Astrocyte of the spinal cord (primary cell): Measurements from ENCODE around the gene CACNA1C.

ENCODE experiments used
- DNase-seq: peaks from one replicate; pipeline ENCODE4 v3.0.0; 2011; ENCODE audit warnings: low read depth, low spot score
- H3K4me3 ChIP-seq: 2 replicates; pipeline ENCODE4 v1.5.1; 2011; ENCODE audit warnings: low read depth, mild to moderate bottlenecking, low read length, moderate library complexity
- CTCF ChIP-seq: IDR thresholded peaks from 2 replicates; pipeline ENCODE4 v1.5.1; 2012; ENCODE audit warnings: low read depth, mild to moderate bottlenecking, low read length, inconsistent platforms
- in situ Hi-C: cut with HindIII; loops from 2 replicates; pipeline ENCODE4 v1.10.0; 2017; ENCODE audit warnings: low sequenced_read_pairs

CACNA1C gene

DNA sequence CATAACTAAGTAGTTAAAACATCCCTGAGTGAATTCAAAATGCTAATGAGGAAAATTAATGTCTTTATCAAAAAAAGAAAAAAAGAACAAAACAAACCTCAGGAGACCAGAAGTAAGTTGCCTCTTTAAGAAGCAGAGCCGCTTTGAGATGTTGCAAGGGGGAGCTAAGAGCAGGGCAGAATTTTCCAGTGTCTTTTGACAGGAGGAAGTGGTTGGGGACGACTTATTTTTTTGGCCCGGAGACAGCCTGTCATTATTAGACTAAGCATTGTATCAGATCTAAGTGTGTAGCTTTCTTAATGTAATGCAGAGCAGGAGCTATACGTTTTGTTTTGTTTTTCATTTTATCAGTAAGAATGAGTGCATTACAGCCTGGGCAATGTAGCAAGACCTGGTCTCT is 206.6 kb downstream of the CACNA1C start:
- in situ Hi-C loops: no loop called here
- no peak for TF ChIP-seq CTCF
- H3K4me3 ChIP-seq: no peak overlapping the region
- no peak for DNase-seq

DNA sequence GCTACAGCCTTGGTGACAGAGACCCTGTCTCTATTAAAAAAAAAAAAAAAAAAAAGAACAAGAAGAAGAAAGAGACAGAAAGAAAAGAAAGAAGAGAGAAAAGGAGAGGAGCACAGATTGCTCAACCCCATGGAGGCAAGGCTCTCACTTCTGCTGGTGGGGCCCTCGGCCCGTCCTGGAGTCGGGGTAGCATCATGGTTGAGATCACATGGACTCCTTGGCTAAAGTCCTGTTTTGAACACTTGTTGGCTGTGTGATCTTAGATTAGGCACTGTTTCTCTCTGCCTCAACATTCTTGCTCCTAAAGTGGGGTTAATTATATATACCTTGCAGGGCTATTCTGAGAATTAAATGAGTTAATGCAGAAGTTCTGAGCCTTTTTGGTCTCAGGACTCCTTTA is 207.7 kb downstream of the CACNA1C start:
- H3K4me3 ChIP-seq: no peak overlapping the region
- no peak for DNase-seq
- in situ Hi-C loops: no loop called here
- TF ChIP-seq CTCF: no peak

DNA sequence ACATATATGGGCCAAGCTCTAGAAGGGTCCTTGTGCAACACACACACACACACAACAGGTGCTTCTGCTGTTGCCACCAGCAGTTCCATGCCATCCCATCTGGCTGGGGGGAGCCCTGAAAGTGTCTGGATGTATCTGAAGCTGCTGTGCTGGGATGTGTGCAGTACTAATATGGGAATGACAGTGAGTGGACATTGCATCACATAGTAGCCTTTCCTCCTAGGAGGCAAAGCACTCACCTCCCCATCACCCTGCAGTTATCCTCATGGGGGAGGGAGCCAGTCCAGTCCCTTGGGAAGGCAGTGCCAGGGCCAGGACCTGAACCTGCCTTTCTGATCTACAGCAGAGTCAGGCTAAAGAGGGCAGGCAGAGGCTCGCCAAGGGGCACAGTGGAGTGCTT is 208.9 kb downstream of the CACNA1C start:
- no peak for TF ChIP-seq CTCF
- H3K4me3 ChIP-seq: no peak overlapping the region
- DNase-seq: no peak
- in situ Hi-C loops: no loop called here

- no peak for TF ChIP-seq CTCF
- DNase-seq: no peak
- H3K4me3 ChIP-seq: no peak overlapping the region
- in situ Hi-C loops: no loop called here
Measured at GRCh38 chr12:2262449-2262848, 209.7 kb downstream of the CACNA1C start.

DNA sequence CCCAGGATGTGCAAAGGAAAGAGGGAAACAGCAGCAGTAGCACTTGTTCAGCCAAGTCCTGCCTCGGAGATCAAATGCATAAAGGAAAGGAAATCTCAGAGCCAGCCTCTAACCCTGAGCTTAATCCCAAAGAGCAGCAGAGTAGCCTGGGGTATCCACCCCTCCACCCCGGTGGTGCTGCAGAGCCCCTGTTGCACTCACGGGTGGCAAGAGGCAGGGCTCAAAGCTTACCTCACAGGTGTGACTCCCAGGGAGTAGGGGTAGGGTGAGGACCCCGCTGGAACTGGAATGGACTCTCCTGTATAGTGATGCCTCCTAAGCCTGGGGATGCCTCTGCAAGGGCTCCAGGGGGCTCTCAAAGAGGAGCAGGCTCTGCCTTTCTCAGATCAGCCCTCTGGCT is 211.1 kb downstream of the CACNA1C start:
- TF ChIP-seq CTCF: no peak
- in situ Hi-C loops: no loop called here
- H3K4me3 ChIP-seq: no peak overlapping the region
- no peak for DNase-seq

DNA sequence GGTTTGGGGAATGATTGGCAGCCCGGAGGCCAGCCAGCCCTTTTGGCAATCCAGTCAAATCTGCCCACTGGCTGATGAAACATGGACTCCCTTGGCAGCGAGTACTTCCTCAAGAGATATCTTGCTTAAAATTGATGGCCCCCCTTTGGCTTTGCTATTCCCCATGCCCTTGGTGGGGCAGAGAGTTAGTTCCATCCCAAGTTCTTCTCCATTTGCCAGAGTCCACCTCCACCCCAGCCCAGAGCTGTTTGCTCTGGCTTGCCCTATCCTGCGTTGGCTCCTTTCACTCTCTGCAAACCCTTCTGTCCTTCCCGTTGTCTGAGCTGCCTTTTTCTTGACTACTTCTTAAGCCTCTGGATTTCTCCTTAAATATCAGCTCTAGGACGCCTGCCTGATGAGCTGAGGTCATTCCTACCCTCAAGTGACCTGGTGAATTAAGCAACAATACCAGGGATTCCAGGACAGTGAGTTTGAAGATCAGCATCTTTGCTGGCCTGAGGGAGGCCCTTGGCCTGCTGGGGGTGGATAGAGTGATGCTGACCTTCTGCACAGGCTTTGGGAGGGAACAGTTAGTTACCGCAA is 212.0 kb downstream of the CACNA1C start:
- in situ Hi-C loops: no loop called here
- TF ChIP-seq CTCF: no peak
- no peak overlapping the region for H3K4me3 ChIP-seq
- DNase-seq: peak; percentile 92
